Activated T-cell treated with anti-CD3 and anti-CD28 coated beads for 4 hours (primary cell): Measurements from ENCODE around the gene LTBP1.
"Not testable (repeated sequence)": the region's sequence is repeated elsewhere in the genome, so short reads cannot be mapped to it uniquely, and the experiment has no call there.

Experiments used
- DNase-seq: peaks from one replicate; pipeline ENCODE4 v3.0.0-alpha.2; 2020

Gene LTBP1, protein sequence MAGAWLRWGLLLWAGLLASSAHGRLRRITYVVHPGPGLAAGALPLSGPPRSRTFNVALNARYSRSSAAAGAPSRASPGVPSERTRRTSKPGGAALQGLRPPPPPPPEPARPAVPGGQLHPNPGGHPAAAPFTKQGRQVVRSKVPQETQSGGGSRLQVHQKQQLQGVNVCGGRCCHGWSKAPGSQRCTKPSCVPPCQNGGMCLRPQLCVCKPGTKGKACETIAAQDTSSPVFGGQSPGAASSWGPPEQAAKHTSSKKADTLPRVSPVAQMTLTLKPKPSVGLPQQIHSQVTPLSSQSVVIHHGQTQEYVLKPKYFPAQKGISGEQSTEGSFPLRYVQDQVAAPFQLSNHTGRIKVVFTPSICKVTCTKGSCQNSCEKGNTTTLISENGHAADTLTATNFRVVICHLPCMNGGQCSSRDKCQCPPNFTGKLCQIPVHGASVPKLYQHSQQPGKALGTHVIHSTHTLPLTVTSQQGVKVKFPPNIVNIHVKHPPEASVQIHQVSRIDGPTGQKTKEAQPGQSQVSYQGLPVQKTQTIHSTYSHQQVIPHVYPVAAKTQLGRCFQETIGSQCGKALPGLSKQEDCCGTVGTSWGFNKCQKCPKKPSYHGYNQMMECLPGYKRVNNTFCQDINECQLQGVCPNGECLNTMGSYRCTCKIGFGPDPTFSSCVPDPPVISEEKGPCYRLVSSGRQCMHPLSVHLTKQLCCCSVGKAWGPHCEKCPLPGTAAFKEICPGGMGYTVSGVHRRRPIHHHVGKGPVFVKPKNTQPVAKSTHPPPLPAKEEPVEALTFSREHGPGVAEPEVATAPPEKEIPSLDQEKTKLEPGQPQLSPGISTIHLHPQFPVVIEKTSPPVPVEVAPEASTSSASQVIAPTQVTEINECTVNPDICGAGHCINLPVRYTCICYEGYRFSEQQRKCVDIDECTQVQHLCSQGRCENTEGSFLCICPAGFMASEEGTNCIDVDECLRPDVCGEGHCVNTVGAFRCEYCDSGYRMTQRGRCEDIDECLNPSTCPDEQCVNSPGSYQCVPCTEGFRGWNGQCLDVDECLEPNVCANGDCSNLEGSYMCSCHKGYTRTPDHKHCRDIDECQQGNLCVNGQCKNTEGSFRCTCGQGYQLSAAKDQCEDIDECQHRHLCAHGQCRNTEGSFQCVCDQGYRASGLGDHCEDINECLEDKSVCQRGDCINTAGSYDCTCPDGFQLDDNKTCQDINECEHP (N-terminal part only)

DNA sequence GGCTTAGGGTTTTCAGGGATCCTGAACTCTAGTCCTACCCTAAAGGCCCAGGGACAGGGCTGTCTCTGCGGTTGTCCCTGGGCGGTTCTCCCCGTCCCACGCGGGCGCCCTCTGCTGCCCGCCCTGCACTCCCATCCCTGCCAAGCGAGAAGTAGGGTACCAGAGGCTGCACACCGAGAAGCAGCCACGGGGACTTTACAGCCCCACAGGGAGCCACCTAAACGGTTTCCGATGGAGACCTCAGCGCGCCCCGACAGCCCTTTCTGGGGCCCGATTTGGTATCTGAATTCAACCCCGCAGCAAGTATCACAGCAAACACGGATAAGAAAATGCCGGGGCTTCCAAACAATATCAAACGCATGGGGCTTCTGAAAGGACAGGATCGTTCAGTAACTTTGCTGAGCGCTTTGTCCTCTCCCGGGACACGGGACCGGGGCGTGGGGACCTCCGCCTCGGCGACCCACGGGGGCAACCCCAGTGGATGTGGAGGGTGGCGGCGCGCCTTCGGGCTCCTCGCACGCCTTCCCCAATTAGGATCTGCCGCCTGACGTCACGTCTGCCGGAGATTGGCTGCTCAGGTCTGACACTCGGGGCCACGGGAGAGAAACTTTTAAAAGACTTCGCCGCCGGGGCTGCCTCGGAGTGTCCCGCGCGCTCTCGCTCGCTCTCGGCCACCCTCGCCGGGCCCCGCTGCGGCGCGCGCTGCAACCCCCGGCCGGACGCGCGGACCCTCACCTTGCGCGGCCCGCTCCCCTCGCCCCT lies at the start of gene LTBP1:
Gene LTBP1, plus strand, starts transcription at position 640 of the 762 bp plus-strand sequence. CDS start 372 bp downstream, outside the sequence.
- DNase-seq = peak; percentile 22

DNA sequence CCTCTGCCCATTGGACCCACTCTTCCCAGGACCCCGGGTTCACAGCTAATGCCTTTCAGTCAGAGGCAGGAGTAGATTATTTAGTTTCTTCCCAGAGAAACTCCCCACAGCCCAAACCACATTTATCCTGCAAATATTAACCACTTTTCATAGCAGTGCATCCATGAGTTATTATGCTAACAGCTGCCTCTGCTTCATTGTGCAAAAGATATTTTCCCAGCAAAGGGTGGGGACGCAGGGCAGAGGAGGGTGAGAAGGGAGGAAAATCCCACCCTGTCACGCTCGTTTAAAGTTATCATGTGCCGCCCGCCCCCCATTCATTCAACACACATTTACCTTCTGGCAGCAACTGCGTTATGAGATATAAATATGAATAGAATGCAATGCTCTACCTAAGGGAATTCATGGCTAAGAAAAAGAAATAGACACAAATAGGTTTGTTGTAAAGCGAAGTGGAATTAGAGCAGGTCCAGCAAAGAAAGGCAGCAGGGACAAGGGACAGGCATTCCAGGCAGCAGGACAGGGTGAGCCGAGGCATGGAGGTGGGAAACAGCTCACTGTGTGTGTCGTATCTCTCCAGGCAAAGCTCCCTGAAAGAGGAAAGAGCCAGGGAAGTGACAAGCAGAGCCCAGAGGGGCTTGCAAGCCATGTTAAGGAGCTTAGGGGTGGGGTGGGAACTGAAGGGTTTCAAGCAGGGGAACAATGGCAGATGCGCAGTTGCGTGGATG lies 46.3 kb upstream of the LTBP1 start:
- DNase-seq = no peak

DNA sequence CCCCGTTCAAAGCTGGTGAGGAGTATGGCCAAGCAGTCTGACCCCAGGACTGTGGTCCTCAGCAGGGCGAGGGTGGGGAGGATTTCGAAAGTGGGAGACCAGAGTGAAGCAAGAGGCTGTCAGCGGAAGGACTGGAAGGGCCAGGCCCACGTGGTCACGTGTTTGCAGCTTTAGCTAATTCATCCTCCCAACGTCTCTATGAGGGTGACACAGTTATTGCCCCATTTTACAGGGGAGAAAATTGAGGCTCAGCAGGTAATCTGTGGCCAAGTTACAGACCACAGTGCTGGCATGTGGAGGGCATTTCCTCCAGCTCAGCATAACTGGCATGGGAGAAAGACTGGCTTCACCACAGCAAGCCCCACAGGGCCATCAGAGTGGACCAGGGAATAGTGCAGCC lies 45.4 kb upstream of the LTBP1 start:
- no peak for DNase-seq

DNA sequence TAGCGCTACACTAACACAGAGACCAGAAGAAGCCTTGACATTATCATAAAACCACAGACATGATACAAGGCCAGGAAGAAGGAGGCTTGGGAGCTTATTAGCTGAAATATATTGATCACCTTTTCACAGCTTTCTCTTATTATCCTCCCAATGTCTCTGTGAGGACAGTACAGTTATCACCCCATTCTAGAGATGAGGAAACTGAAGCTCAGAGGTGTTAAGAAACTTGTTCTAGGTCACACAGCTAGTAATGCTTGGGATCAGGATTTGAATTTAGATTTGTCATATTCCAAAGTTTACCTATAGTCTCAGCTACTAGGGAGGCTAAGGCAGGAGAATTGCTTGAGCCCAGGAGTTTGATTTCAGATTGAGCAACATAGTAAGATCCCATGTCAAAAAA lies 44.6 kb upstream of the LTBP1 start:
- no peak for DNase-seq

DNA sequence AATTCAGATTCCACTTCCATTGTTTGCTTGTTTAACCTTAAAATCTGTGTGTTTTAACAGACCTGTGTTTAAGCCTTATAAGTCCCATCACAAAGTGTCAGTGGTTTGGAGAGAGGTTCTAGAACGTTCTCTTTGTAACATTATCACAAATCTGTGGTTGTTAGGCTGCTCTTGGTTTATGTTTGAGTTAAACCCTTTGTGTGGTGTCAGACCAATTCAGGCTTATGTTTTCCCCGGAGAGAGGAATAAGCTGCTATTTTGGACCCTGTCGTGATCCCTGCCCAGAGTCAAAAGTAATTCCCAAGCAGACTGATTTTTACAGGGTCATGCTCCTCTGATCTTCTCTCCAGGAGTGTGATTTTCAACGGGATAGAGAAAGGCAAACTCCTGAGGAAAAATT lies 43.8 kb upstream of the LTBP1 start:
- DNase-seq = no peak

DNA sequence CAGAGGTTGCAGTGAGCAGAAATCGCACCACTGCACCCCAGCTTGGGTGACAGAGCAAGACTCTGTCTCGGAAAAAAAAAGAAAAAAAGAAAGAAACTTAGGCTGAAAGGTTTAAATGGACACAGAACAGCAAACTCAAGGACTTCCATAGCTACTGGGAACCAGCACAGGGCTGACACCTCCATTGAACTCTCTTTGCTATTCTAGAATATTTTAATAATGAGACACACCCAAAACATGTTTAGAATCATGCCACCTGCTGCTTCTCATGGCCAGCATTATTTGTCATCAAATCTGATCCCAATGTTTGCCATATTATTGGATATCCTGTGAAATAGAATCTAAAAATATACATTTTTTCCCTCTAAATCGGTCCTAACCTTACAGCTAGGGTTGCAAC lies 42.7 kb upstream of the LTBP1 start:
- DNase-seq = no peak

DNA sequence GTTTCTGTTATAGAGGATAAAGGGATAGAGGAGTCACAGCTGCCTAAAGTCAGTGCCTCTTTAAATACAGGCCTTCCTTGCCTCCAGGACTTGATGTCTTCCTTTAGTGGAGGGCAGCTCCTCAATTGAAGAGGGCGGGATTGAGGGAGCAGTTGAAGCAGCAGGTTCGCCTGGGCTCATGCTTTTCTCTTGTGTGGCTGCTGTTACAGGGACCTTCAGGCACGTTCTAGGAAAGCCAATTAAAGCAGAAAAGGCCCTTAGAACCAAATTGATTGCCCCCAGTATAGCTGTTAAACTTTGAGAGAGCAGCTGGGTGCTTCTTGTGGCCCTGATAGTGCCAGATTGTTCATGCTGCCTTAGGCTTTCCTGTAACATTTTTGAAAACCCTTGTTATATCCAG lies 42.0 kb upstream of the LTBP1 start:
- no peak for DNase-seq

DNA sequence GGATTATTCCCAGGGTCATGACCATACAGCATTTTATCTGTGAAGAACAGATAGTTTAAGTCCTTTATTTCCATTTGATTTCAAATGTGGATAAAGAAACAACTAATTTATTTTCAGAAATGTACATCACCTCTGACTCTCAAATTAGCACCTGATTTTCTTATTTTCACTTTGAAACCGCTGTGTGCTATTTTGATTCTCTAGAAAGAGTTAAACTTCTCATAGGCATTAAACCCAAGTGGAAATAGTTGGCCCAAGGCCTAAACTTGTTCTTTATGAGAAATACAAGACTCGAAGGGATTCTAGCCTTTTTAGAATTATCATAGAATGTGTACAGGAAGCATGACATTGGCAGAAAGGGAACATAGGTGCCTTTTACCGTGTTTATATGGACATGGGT lies 41.5 kb upstream of the LTBP1 start:
- no peak for DNase-seq

DNA sequence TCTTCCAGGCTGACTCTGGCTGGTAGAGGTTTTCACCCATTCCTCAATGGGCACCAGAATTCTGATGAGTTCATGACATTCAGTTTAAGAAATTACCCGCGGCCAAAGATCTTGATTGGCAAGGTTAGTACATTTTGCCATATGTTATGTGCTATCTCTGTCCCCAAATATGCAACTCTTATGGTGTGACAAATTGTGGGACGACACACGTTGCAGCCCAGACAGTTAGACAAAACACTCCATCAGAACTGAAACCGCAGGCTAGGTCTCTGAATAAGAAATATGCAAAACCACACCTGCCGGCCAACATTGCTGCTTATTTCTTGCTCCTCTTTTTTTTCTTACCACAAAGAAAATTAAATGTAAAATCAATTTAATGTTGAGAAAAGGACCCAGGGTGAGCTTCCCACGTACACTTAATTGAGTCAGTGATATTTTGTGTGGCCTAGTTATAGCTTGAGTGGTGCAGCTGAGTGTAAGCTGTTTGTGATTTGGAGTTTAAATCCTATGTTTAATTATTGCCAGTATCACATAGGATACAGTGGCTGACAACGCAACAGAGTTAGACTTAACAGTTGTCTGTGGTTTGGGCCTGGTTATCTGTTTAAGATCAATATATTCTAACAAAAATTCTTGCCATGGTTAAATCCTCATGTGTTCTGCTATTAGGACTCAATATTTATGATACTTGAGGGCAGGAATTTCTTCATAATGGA lies 35.7 kb upstream of the LTBP1 start:
- no peak for DNase-seq

DNA sequence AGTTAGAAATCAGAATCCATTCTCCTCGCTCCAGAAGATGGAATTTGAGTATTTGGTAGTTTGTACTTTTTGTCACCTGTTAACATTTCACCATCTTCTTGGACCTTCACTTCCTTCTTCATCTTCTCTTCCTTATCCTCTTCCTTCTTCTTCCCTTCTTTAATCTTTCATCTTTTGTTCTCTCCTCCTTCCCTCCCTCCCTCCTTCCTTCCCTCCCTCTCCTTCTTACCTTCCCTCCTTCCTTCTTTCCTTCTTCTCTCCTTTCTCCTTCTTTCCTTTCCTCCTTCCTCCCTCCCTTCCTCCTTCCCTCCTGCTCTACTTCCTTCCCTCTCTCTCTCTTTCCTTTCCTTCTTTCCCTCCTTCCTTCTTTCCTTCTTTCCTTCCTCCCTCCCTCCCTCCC lies 31.1 kb upstream of the LTBP1 start:
- no peak for DNase-seq

DNA sequence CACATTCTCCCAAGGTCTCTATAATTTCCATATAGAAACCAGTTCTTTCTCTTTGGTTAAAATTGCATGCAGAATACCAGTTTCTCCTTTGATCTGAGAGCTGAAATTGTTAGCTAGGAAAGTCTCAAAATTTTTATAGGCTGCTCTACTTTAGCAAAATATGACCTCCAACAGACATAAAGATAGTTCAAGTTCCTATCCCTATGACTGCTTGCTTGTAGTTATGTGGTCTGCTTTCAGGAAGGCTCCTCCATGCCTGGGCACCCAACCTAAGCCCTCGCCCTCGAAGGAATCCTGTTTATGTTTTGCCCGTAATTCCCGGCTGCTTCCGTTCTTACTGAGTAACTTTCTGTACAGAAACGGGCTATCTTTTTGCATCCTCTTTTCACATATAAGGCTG lies 28.0 kb upstream of the LTBP1 start:
- DNase-seq = no peak

DNA sequence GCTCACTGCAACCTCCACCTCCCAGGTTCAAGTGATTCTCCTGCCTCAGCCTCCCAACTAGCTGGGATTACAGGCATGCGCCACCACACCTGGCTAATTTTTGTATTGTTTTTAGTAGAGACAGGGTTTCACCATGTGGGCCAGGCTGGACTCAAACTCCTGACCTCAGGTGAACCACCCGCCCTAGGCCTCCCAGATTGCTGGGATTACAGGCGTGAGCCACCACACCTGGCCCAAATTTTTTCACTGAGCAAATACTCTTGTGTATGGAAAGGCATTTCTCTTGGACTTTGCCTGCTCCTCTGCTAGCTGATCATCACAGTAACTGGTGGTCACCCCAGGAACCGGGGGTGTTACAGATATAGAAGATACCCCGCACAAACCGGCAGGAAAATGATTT lies 26.9 kb upstream of the LTBP1 start:
- not testable (repeated sequence) for DNase-seq

DNA sequence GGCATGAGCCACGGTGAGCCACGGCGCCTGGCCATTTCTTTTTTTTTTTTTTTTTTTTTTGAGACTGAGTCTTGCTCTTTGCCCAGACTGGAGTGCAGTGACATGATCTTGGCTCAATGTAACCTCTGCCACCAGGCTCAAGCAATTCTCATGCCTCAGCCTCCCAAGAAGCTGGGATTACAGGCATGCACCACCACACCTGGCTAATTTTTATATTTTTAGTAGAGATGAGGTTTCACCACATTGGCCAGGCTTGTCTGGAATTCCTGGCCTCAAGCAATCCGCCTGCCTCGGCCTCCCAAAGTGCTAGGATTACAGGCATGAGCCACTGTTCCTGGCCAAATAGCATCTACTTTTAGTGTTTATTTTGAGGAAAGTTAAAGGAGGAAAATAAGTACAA lies 25.3 kb upstream of the LTBP1 start:
- not testable (repeated sequence) for DNase-seq

DNA sequence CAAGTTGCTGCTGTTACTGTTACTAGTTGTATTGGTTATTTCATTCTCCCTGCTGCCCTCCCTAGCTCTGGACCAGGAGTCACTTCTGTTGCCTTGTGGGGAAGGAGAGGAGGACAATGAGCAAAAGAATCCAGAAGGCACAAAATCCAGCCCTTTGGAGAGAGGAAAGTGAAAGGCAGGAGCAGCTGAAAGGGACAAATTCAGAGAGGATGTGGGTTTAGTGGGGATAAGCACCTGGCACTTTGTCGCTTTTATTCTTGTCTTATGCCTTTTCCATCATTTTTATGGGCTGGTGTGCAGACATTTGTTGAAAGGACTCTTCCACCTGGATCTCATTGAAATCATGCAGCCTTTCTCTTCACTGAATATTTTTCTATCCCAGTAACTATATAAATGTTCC lies 24.3 kb upstream of the LTBP1 start:
- DNase-seq = no peak

DNA sequence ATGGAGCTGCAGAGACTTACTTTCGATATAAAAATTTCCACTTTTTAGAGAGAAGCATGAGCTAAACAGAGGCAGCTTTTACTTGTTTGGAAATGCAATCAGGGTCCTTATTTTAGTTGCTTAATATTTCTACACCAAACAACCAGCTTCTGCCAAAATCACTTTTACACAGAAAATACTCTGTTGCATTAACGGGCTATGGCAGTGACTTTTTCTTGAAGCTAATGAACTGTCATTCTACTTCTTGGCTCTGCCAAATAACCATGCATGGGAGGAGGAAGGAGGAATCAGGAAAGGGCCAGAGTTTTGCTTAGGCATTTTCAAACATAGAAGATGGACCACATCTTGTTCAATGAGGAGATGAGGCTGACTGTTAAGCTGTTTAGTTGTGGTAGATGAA lies 23.6 kb upstream of the LTBP1 start:
- DNase-seq = no peak

DNA sequence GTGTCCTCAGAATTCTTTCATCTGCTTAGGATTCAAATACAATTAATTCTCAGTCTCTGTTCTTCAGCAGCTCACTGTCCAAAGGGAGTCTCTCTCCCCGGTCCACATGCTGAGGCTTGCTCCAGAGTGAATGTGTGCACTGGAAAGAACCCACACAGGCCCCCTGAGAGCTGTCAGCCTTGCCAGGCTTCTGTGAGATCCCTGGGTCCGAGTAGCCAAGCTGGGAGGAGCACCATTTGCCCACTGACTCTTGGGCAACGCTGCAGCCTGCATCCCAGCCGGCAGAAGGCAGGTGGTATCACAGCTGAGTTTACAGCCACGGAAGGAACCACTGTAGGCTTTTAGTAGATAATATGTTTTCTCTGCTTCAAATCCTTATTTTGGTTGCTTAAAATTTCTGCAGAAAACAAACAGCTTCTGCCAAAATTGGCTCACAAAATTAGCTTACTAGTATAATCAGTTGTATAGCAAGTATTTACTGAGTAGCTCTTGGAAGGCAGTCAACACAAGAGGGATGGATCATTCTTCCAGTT lies 21.4 kb upstream of the LTBP1 start:
- no peak for DNase-seq

DNA sequence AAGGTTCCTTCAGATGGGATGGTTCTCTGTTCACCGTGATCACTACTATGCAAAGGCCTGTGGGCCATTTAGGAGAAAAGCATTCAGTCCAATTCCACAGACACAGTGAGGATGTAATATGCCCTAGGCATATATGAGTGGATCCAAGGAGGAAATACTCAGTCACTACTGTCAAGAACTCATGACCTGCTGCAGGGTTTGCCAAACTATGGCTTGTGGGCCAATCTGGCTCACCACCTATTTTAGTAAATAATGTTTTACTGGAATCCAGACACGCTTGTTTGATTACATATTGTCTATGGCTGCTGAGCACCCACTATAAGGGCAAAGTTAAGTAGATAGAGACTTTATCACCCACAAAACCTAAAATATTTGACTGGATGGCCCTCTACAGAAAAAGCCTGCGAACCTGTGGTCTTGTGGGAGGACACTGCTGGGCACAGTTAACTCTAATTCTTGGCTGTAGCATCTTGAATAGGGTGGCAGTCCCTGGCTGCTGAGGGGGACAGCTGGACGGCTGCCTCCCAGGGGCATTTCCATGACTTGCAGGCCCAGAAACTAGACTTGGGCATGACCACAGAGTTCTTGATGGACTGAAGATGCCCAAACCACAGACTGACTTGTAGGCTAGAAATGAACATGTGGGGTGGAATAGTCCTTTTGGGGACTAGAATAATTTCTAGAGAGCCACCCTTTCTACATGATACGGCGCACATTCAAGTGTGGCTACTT lies 20.6 kb upstream of the LTBP1 start:
- DNase-seq = no peak

DNA sequence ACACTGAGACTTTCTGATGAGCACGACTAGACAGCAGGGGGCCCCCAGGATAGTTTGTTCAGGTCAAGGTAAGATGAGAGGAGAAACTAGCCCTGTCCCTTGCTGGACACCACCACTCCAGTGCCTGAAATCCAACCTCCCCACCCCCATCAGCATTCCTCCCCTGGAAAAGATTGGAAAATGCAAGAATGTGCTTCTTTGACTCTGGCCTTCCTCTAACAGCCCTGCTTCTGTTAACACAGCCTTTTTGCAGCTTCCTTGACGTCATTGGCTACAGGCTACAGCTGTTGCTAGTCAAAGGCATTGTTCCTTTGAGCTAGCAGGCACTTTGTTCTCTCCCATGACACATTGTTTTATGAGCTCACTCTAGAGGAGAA lies 20.1 kb upstream of the LTBP1 start:
- DNase-seq = no peak

DNA sequence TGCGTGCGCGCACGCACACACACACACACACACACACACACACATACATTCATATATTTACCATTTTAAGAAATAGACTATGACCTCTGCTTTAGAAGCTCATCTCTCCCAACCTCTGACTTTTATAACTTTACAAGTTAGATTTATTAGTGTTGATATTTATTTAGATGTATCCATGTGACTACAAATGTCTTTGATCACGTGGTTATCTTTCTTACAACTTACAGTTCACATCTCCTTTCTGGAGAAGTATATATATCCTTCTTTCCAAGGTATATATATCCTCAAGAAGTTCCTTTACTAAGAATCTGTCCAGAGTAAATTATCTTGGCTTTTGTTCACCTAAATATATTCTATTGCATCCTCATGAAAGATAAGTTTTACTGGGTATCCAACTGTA lies 16.3 kb upstream of the LTBP1 start:
- no peak for DNase-seq

DNA sequence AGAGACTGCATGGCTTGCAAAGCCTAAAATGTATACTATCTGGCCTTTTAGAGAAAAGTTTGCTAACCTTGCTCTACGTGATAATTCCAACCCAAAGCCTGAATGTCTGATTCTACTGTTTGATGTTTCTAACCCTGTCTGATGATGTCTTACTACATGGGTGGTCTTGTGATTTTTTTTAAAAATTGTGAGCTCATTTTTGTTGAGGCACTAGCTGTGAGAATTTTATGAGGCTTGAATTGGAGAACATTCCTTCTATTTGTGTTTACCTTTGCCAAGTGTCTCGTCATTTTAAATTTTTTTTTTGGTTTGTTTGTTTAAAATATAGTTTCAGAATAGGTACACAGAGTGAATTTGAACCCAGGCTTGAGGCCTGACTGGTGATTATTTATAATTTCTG lies 15.2 kb upstream of the LTBP1 start:
- DNase-seq = no peak
